NOMO-1 treated with DMSO at 0.1 percent for 48 hours (cell line): Measurements from ENCODE around the gene LARGE1.

Experiments used
- DNase-seq: peaks from one replicate; lab custom pipeline; 2025; ENCODE audit not compliant: unreplicated experiment; lab: John Stamatoyannopoulos, UW

The LARGE1 gene

GRCh38 chr22:33735978-33736377 is 184.3 kb downstream of the LARGE1 start:
- no peak for DNase-seq

GRCh38 chr22:33728847-33729246 is 191.4 kb downstream of the LARGE1 start:
- DNase-seq, result no peak

GRCh38 chr22:33726294-33726734 is 194.0 kb downstream of the LARGE1 start:
- no peak for DNase-seq

GRCh38 chr22:33723915-33724314 is 196.4 kb downstream of the LARGE1 start:
- peak; percentile 0 for DNase-seq

GRCh38 chr22:33722816-33723215 is 197.5 kb downstream of the LARGE1 start:
- DNase-seq, result no peak

- DNase-seq, result no peak
Observed at GRCh38 chr22:33720166-33720878, 200.0 kb downstream of the LARGE1 start.

- DNase-seq, result no peak
Observed at GRCh38 chr22:33717694-33718396, 202.4 kb downstream of the LARGE1 start.

GRCh38 chr22:33715237-33715985 is 204.9 kb downstream of the LARGE1 start:
- DNase-seq, result no peak

- DNase-seq, result no peak
Observed at GRCh38 chr22:33710326-33710725, 209.9 kb downstream of the LARGE1 start.

- no peak for DNase-seq
Observed at GRCh38 chr22:33707581-33707980, 212.7 kb downstream of the LARGE1 start.

- no peak for DNase-seq
Observed at GRCh38 chr22:33706100-33706499, 214.2 kb downstream of the LARGE1 start.

GRCh38 chr22:33699176-33699575 is 221.1 kb downstream of the LARGE1 start:
- DNase-seq, result no peak

- DNase-seq, result no peak
Observed at GRCh38 chr22:33697640-33698039, 222.6 kb downstream of the LARGE1 start.

- no peak for DNase-seq
Observed at GRCh38 chr22:33691057-33691630, 229.1 kb downstream of the LARGE1 start.

GRCh38 chr22:33688903-33689302 is 231.4 kb downstream of the LARGE1 start:
- no peak for DNase-seq

GRCh38 chr22:33687464-33687863 is 232.8 kb downstream of the LARGE1 start:
- no peak for DNase-seq

GRCh38 chr22:33684087-33684486 is 236.2 kb downstream of the LARGE1 start:
- DNase-seq, result no peak

- no peak for DNase-seq
Observed at GRCh38 chr22:33682927-33683326, 237.3 kb downstream of the LARGE1 start.

GRCh38 chr22:33680632-33681031 is 239.6 kb downstream of the LARGE1 start:
- no peak for DNase-seq

GRCh38 chr22:33678523-33678922 is 241.8 kb downstream of the LARGE1 start:
- DNase-seq, result no peak

GRCh38 chr22:33677536-33677935 is 242.7 kb downstream of the LARGE1 start:
- no peak for DNase-seq
